ENCODE results near the gene ARPC5. TPM values are rescaled to one million over a fixed set of nuclear protein-coding genes. Genes with fewer than 3 reads are reported as not detected.

The ARPC5 gene
- total and polyA plus RNA-seq, 2 donors from 2014 or later, result 75.9 to 107 TPM

DNA sequence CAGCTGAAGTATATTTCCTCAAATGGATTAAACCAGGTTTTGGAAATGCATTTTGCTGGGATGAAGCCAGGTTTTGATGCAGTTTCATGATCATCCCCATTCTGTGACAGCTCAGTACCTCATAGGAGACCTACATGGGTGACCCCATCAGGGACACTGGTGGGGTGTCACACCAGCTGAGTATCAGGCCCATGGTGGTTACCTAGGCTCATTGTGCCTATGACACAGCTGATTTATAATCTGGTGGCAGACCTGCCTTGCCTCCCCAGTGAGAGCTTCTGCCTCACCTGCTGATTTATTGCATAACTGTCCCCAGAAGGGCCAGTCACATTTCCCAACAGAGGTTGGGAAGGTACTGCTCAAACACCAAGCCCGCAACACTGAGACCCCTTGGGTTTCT, 49.1 kb downstream of the ARPC5 start:
- intact Hi-C loops (cut with DNase I), result no loop called here
- TF ChIP-seq, protein P1, sequence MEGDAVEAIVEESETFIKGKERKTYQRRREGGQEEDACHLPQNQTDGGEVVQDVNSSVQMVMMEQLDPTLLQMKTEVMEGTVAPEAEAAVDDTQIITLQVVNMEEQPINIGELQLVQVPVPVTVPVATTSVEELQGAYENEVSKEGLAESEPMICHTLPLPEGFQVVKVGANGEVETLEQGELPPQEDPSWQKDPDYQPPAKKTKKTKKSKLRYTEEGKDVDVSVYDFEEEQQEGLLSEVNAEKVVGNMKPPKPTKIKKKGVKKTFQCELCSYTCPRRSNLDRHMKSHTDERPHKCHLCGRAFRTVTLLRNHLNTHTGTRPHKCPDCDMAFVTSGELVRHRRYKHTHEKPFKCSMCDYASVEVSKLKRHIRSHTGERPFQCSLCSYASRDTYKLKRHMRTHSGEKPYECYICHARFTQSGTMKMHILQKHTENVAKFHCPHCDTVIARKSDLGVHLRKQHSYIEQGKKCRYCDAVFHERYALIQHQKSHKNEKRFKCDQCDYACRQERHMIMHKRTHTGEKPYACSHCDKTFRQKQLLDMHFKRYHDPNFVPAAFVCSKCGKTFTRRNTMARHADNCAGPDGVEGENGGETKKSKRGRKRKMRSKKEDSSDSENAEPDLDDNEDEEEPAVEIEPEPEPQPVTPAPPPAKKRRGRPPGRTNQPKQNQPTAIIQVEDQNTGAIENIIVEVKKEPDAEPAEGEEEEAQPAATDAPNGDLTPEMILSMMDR (IDR thresholded peaks at IDR 0.05; ENCODE audit: borderline replicate concordance, extremely low read depth, insufficient read depth), result no peak
- Histone ChIP-seq H3K4me3 (ENCODE audit: low read length in 3 of 3) (no peak overlapping the region), H3K27me3 (ENCODE audit: control insufficient read depth, insufficient read depth, low read length) (no peaks in the 10 kb centered on the region), H3K9me3 (ENCODE audit: control insufficient read depth in 2 of 3, insufficient read depth in 1 of 3, low read length in 3 of 3) (no peaks in the 10 kb centered on the region), H3K27ac (ENCODE audit: low read depth in 2 of 2, low read length in 2 of 2) (no peak overlapping the region), H3K9ac (ENCODE audit: low read length in 3 of 3) (no peak overlapping the region), H3K36me3 (ENCODE audit: control insufficient read depth in 2 of 3, insufficient read depth in 3 of 3, low read length in 3 of 3) (no peaks in the 10 kb centered on the region), H3K4me1 (ENCODE audit: control insufficient read depth in 2 of 3, insufficient read depth in 2 of 3, low read depth in 1 of 3, low read length in 3 of 3) (no peaks in the 10 kb centered on the region)
- DNase-seq (no peak), FAIRE-seq (no peak)

DNA sequence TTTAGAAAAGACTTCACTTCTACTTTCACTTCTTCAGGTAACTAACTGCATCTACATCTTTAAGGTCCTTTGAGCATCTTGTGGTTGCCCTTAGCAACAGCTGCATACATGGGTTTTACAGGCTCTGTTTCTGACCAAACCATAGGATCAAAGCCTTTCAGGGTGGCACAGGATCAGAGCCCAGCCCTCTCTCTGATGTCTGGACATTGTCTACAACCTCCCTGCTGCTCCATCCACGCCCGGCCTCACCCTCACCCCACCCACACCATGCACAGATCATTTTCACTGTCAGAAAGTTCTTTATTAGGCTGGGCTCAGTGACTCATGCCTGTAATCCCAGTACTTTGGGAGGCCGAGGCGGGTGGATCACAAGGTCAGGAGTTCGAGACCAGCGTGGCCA, 50.5 kb downstream of the ARPC5 start:
- no peak for DNase-seq
- Histone ChIP-seq H3K4me1 (ENCODE audit: control insufficient read depth in 2 of 3, insufficient read depth in 2 of 3, low read depth in 1 of 3, low read length in 3 of 3) (no peaks in the 10 kb centered on the region), H3K27ac (ENCODE audit: low read depth in 2 of 2, low read length in 2 of 2) (no peak overlapping the region), H3K4me3 (ENCODE audit: low read length in 3 of 3) (no peak overlapping the region), H3K9me3 (ENCODE audit: control insufficient read depth in 2 of 3, insufficient read depth in 1 of 3, low read length in 3 of 3) (no peaks in the 10 kb centered on the region), H3K9ac (ENCODE audit: low read length in 3 of 3) (no peak overlapping the region), H3K27me3 (ENCODE audit: control insufficient read depth, insufficient read depth, low read length) (no peaks in the 10 kb centered on the region), H3K36me3 (ENCODE audit: control insufficient read depth in 2 of 3, insufficient read depth in 3 of 3, low read length in 3 of 3) (no peaks in the 10 kb centered on the region)
- intact Hi-C loops (cut with DNase I), result no loop called here
- TF ChIP-seq, protein P1 (IDR thresholded peaks at IDR 0.05; ENCODE audit: borderline replicate concordance, extremely low read depth, insufficient read depth), result no peak
- no peak for FAIRE-seq

GRCh38 chr1:183584147-183584546, 51.4 kb downstream of the ARPC5 start:
- intact Hi-C loops (cut with DNase I), result no loop called here
- no peak for DNase-seq
- Histone ChIP-seq H3K9me3 (ENCODE audit: control insufficient read depth in 2 of 3, insufficient read depth in 1 of 3, low read length in 3 of 3) (no peaks in the 10 kb centered on the region), H3K27me3 (ENCODE audit: control insufficient read depth, insufficient read depth, low read length) (no peaks in the 10 kb centered on the region), H3K27ac (ENCODE audit: low read depth in 2 of 2, low read length in 2 of 2) (no peak overlapping the region), H3K9ac (ENCODE audit: low read length in 3 of 3) (no peak overlapping the region), H3K36me3 (ENCODE audit: control insufficient read depth in 2 of 3, insufficient read depth in 3 of 3, low read length in 3 of 3) (no peaks in the 10 kb centered on the region), H3K4me3 (ENCODE audit: low read length in 3 of 3) (no peak overlapping the region), H3K4me1 (ENCODE audit: control insufficient read depth in 2 of 3, insufficient read depth in 2 of 3, low read depth in 1 of 3, low read length in 3 of 3) (no peaks in the 10 kb centered on the region)
- TF ChIP-seq, protein P1 (IDR thresholded peaks at IDR 0.05; ENCODE audit: borderline replicate concordance, extremely low read depth, insufficient read depth), result no peak
- FAIRE-seq, result no peak

DNA sequence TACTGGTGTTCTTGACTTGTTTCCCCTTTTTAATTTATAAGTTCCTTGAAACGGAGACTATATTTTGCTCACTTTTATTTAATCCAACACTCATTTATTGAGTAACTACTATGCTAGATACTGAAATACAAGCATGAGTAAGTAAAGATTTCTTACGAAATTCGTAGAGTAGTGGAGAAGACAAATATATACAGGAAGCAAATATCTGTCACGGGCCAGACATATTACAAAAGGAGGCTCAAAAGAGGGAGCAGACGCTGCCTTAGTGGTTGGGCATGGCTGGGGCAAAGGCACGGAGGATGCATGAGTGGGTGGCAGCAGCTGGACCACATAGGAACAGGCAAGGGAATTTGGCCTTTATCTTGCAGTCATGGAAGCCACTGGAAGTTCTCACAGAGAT, 52.1 kb downstream of the ARPC5 start:
- no peak for DNase-seq
- no peaks in the 10 kb centered on the region for H3K27me3 ChIP-seq (ENCODE audit: control insufficient read depth, insufficient read depth, low read length)
- no peak overlapping the region for H3K9ac ChIP-seq (ENCODE audit: low read length in 3 of 3)
- H3K27ac ChIP-seq (ENCODE audit: low read depth in 2 of 2, low read length in 2 of 2), result no peak overlapping the region
- H3K4me1 ChIP-seq (ENCODE audit: control insufficient read depth in 2 of 3, insufficient read depth in 2 of 3, low read depth in 1 of 3, low read length in 3 of 3), result no peaks in the 10 kb centered on the region
- no peak for FAIRE-seq
- intact Hi-C loops (cut with DNase I), result no loop called here
- H3K36me3 ChIP-seq (ENCODE audit: control insufficient read depth in 2 of 3, insufficient read depth in 3 of 3, low read length in 3 of 3), result no peaks in the 10 kb centered on the region
- no peak overlapping the region for H3K4me3 ChIP-seq (ENCODE audit: low read length in 3 of 3)
- no peaks in the 10 kb centered on the region for H3K9me3 ChIP-seq (ENCODE audit: control insufficient read depth in 2 of 3, insufficient read depth in 1 of 3, low read length in 3 of 3)
- TF ChIP-seq, protein P1 (IDR thresholded peaks at IDR 0.05; ENCODE audit: borderline replicate concordance, extremely low read depth, insufficient read depth), result no peak
